ENCODE data around the gene FGF8. TPM values are rescaled to one million over a fixed set of nuclear protein-coding genes. Genes with fewer than 3 reads are reported as not detected.

The FGF8 gene
- total and polyA plus RNA-seq, 9 of the 15 experiments (the other 6 are each of a cell fraction or from before 2014, with no cell fraction given), result 0.13 to 0.82 (median 0.37) TPM; not detected in 5

- Histone ChIP-seq H3K9ac (ENCODE audit: insufficient read depth in 1 of 2, low read depth in 2 of 2, low read length in 2 of 2) (no peak overlapping the region), H4K20me1 (replicated peaks; ENCODE audit: control insufficient read depth, insufficient read depth, low read length) (no peaks in the 10 kb centered on the region), H3K9me1 (ENCODE audit: control insufficient read depth, insufficient read depth, low read length) (no peaks in the 10 kb centered on the region), H3K36me3 (ENCODE audit: control insufficient read depth, insufficient read depth, low read length) (no peaks in the 10 kb centered on the region), H3K4me3 (no peak overlapping the region), H3K9me3 (replicated peaks; ENCODE audit: control insufficient read depth, insufficient read depth, low read depth, low read length) (no peaks in the 10 kb centered on the region), H2AFZ (ENCODE audit: low read depth, low read length) (no peak overlapping the region), H3K27ac (ENCODE audit: extremely low read depth, low read depth, low read length) (no peak overlapping the region), H3K79me2 (ENCODE audit: control insufficient read depth, insufficient read depth, low read length) (no peaks in the 10 kb centered on the region), H3K4me1 (replicated peaks in 1 of 2; ENCODE audit: control insufficient read depth in 2 of 2, insufficient read depth in 2 of 2, low read length in 2 of 2) (peaks cover 5 to 19% of the 10 kb centered on the region in 2 experiments; a peak in 4 of 5 replicates), H3K4me2 (ENCODE audit: insufficient read depth, low read length) (no peak overlapping the region), H3K27me3 (ENCODE audit: control insufficient read depth in 2 of 2, insufficient read depth in 2 of 2, low read length in 2 of 2) (peaks cover 2 to 4% of the 10 kb centered on the region in 2 experiments; a peak in 2 of 5 replicates)
- no peak for FAIRE-seq
- in situ Hi-C loops (cut with MboI) (no loop called here), intact Hi-C loops (cut with micrococcal nuclease) (no loop called here)
- no peak for DNase-seq (ENCODE audit: extremely low read depth in 1 of 4, low spot score in 3 of 4)
- no peak for ATAC-seq
- POLR2A ChIA-PET, result interaction anchor here (1.1 kb wide), 1 partner anchor 12 kb away, joined by 3 read pairs; no protein-coding TSS in a partner anchor
- TF ChIP-seq, protein P1, sequence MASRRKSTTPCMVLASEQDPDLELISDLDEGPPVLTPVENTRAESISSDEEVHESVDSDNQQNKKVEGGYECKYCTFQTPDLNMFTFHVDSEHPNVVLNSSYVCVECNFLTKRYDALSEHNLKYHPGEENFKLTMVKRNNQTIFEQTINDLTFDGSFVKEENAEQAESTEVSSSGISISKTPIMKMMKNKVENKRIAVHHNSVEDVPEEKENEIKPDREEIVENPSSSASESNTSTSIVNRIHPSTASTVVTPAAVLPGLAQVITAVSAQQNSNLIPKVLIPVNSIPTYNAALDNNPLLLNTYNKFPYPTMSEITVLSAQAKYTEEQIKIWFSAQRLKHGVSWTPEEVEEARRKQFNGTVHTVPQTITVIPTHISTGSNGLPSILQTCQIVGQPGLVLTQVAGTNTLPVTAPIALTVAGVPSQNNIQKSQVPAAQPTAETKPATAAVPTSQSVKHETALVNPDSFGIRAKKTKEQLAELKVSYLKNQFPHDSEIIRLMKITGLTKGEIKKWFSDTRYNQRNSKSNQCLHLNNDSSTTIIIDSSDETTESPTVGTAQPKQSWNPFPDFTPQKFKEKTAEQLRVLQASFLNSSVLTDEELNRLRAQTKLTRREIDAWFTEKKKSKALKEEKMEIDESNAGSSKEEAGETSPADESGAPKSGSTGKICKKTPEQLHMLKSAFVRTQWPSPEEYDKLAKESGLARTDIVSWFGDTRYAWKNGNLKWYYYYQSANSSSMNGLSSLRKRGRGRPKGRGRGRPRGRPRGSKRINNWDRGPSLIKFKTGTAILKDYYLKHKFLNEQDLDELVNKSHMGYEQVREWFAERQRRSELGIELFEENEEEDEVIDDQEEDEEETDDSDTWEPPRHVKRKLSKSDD (conservative IDR thresholded peaks at IDR 0.05; ENCODE audit: low read length), result no peak
- TF ChIP-seq KAT2B (IDR thresholded peaks at IDR 0.05; ENCODE audit: low read depth, low read length), result no peak
- TF ChIP-seq NFIC (IDR thresholded peaks at IDR 0.05), result peak; percentile 83
- TF ChIP-seq CEBPG (CRISPR knock-in tag; IDR thresholded peaks at IDR 0.05), result no peak
- no peak for TF ChIP-seq CEBPG (tag; conservative IDR thresholded peaks at IDR 0.05 in 1 of 2, IDR thresholded peaks at IDR 0.05 in 1 of 2)
- TF ChIP-seq NFIX (CRISPR knock-in tag; IDR thresholded peaks at IDR 0.05; ENCODE audit: low read depth), result peak; percentile 47
- CTCF ChIA-PET (ENCODE audit: low intra/inter-chr PET ratio), result no interaction called here
- no TSS peak for BruUV-seq (replicated peaks)
- whole genome bisulfite sequencing (ENCODE audit: insufficient coverage, low coverage, missing lambda C conversion rate), result 39% methylated on average over 9 of the region's 9 CpGs
These were observed 30.7 kb downstream of the FGF8 start for GRCh38 chr10:101745074-101745696.

All from K562 (cell line).